Frontal cortex (tissue), 4 donors: ENCODE results near the gene UGT1A7. TPM values are rescaled to one million over a fixed set of nuclear protein-coding genes. Genes with fewer than 3 reads are reported as not detected.

ENCODE experiments used
- DNase-seq, 2 donors: peaks; one replicate each; pipeline ENCODE4 v3.0.0; 2012; ENCODE audit warnings: low spot score in 2 of 2
- FAIRE-seq: peaks from 2 replicates; lab custom pipeline; 2012; peaks lifted over from hg19 to GRCh38; lab: Jason Lieb, UNC
- total RNA-seq: library from RNA; depleted of rRNA; stranded (reverse); fragments of >200 nt; gene quantifications from one replicate; pipeline ENCODE4 v1.2.3, GENCODE V29; 2014
- donor health status: control.
- donor health status: control.
- donor health status: control.

Gene UGT1A7
- total RNA-seq, 1 donor from 2014 or later, result not detected

DNA sequence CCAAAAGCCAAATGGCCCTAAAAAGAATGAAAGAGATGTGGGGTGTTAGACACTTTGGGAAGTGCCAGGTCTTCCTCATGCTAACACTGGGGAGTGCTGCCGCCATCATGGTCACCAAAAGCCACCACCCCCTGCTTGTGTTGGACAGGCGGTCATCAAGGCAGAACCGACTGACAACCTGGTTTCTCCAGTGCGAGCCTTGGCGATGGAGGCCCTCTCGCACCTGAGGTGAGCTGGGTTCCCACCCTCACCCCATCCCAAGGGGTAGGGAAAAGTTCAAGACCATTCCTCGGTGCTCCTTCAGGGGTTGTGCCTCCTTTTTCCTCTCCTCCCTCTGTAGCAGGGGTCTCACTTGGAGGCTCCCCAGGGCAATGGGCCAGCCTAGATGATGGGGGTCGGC is 130.0 kb downstream of the UGT1A7 start:
- no peak for FAIRE-seq
- DNase-seq, result no peak

- no peak for FAIRE-seq
- DNase-seq, result no peak
These were observed 131.7 kb downstream of the UGT1A7 start for GRCh38 chr2:233813236-233814055.

DNA sequence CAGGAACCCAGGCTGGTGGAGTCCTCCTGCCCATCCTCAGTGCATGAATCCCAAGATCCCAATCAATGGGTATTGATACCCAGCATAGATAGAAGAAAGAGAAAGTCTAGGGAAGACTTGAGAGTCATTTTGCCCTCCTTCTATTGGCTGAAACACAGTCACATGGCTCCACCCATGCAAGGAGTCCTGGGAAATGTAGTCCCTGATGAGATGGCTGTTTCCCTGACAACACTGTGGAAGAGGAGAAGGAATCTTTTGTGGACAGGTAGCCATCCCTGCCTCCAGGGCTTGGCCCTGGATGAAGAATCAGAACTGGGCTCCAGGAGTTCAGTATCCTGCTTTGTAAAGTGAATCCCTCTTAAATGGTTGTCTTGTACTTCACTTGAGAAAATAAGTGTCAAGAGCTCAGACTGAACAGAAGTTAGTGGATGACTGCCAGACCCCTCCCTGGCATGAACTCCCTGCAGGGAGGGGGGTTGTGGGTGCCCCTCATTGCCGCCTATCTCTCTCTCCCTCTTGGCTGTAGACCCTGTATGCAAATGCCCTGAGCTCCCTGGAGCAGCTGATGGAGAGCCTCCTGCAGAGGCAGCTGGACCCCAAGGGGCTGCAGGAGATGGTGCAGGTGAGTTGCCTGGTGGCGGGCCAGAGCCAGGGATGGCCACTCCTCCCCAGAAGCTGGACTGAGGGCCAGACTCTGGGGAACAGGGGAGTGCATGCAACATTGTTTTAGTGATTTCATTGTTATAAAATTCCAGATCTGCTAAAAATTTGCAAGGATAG is 132.5 kb downstream of the UGT1A7 start:
- FAIRE-seq, result no peak
- no peak for DNase-seq

DNA sequence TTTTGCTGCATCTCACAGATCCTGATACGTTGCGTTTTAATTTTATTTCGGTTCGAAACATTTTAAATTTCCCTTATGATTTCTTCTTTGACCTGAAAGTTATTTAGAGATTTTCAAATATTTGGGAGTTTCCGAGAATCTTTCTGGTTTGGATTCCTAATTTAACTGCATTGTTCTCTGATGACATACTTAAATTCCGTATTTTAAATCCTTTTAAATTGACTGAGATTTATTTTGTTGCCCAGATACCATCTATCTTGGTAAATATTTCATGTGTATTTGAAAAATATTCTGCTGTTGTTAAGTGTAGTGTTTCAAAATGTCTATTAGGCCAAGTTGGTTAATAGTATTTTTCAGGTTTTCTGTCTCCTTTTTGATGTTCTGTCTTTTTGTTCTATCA is 134.2 kb downstream of the UGT1A7 start:
- FAIRE-seq (no peak), DNase-seq (no peak)

DNA sequence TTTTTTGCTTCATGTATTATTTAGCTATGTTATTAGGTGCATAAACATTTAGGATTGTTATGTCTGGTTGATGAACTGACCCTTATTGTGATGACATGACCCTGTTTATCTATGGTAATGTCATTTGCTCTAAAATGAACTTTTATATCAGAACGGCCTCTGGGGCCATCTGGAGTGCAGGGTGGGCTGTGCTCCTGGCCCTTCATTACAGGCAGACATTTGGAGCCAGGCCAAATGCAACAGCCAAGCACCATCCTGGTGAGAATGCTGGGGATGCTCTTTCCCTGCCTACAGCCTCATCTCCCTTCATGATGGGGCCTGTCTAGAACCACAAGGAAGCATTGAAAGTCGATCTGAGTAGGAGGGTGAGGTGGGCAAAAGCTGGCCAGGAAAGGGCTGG is 134.6 kb downstream of the UGT1A7 start:
- FAIRE-seq (no peak), DNase-seq (no peak)

DNA sequence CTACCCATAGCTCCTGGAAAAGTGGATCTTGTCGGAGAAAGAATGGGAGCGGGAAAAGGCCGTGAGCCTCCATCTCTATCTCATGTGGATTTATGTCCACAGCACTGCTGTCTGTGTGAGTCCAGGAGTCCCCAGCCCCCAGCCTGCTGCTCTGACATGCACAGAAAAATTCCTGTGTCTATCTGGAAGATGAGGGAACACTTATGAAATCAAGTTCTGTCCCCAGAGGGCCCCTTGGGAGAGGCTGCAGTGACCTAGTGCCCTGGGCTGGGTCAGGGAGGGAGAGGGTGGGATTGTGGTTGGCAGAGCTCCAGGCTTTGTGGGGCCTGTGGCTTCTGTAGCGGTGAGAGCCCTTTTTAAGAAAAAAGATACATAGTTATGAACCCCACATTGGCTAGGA is 135.1 kb downstream of the UGT1A7 start:
- no peak for FAIRE-seq
- DNase-seq, result no peak

GRCh38 chr2:233817361-233817911 is 135.7 kb downstream of the UGT1A7 start:
- no peak for FAIRE-seq
- DNase-seq, result no peak

- FAIRE-seq, result no peak
- DNase-seq, result no peak
These were observed 136.4 kb downstream of the UGT1A7 start for GRCh38 chr2:233817995-233818638.

DNA sequence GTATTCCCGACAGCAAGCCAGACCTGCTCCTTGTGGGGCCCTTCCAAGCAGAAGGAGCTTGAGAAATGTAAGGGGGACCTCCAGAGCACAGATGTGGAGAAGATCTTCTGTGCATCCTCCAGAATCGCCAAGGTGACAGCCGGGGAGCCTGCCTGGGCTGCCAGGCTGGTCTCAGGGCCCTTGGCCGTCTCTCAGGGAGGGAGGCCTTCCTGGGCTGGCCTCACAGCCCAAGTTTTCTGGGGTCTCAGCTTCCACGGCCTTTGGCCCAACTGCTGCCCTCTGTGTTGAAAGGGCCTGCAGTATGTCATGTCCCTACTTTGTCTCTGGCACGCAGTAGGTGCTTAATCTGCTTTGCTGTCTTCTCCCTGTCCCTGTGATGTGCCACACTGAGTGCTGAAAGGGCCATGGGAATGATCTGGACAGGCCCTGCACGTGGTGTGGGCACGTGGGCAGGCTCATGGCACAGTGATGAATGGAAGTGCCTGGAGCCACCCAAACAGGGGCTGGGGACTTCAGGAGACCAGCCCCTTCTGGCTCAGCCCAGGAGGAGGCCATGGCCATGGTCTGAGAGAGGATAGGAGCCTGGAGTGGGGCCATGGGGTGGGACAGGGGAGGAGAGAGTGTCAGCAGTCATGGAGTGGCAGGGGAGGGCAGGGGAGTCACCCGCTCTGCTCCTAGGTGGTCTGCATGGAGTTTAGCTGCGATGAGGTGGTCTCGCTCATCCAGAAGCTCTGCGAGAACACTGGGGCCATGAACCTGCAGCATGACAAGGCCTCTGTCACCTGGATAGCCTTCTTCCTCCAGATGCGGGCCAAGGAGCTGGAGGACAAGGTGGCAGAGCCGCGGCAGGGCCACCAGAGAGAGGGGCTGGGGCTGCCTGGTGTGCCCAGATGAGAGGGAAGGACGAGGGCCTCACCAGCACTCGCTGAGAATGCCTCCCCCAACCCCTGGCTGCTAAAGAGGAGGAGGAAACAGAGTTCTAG is 137.2 kb downstream of the UGT1A7 start:
- FAIRE-seq (no peak), DNase-seq (no peak)

- FAIRE-seq (no peak), DNase-seq (no peak)
These were observed 138.4 kb downstream of the UGT1A7 start for GRCh38 chr2:233819884-233820773.

- no peak for FAIRE-seq
- DNase-seq, result no peak
These were observed 139.0 kb downstream of the UGT1A7 start for GRCh38 chr2:233820774-233821105.

DNA sequence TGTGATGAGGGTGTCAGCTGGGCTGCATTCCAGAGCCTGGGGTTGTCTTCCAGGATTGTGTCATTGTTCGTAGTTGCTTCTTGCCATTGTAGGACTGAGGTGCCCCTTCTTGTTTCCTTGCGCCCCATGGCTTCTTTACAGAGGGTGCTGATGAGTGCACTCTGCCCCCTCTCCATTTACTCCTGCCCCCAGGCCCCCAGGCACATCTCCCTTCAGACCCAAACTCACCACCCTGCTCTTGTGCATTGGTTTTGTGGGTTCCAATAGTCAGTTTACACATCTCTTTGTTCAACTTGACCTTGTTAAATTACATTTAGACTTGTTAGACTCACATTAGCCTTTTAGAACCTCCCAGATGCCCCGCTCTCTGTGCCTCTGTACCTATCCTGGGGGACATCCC is 139.5 kb downstream of the UGT1A7 start:
- no peak for FAIRE-seq
- no peak for DNase-seq

DNA sequence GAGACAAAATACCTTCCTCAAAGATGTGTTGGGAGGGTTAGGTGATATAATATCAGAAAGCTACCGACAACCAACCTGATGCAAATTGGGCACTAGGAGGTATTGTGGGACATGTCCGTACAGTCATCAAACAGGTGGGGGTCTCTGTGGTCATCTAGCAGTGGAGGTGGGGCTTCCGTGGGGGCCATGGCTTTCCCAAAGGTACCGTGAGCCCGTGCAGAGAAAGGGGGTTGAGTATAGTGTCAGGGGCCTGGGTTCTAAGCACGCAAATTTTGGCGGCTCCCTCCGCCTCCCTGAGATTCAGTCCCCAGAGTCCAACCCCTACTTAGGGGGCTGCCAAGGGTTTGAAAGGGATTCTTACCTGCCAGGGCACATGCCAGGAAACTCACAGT is 140.0 kb downstream of the UGT1A7 start:
- DNase-seq (no peak), FAIRE-seq (no peak)

DNA sequence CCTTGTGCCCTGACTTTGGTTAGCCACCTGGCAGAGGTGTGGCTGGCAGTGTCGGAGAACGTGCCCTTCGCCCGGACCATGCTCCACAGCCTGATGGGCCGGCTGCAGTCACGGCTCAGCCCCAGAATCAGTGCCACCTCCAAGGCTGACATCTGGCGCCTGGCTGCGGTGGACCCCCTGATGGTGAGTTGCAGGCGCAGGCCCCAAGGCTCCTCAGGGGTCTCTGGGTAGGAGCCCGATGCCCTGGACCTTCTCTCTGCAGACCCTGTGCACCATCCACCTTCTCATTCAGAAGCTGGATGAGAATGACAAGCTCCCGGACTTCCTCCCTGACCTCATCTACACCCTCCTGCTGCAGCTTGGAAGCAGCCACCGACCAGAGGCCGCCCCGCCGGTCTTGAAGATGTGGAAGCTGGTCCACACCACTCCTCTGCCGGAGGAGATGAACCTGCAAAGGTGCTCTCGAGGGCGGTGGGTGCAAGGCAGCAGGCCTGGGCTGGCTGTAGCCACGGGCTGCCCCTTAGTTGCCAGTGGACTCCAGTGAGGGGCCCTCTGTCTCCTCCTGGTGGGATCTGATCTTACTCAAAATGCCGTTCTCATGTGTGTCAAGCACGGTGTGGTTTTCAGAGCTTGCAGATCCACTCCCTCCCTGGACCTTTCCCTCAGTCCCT is 140.5 kb downstream of the UGT1A7 start:
- FAIRE-seq (no peak), DNase-seq (no peak)
